Inflammatory macrophage treated with lipopolysaccharide for 4 hours (primary cell): Measurements from ENCODE around the gene NES.

Source experiments
- DNase-seq: peaks from one replicate; pipeline ENCODE4 v3.0.0-alpha.2; 2020

The NES gene

DNA sequence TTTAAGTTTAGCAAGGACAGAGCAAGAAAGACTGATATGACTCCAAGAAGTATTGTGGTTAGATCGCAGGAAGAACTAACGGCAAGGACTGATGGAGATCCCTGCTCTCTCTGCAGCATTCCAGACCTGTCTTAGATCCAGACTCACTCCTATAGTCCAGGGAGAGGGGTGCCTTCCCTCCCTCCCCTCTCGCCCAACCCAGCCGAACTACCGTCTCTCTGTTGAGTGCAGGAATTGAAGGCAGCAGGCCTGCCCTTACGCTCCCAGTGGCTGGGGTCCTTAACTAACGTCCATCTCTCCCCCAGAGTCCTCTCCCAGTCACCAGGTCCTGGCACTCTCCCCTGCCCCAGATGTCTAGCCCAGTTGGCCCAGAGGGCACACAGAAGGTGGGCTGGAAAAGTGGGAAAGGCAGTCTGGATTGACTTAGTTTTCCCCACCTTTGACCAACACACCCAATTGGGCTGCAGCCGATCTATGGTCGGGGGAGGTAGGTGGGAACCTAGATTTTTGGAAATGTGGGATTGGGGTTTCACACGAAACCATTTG is 27.0 kb upstream of the NES start:
- no peak for DNase-seq

DNA sequence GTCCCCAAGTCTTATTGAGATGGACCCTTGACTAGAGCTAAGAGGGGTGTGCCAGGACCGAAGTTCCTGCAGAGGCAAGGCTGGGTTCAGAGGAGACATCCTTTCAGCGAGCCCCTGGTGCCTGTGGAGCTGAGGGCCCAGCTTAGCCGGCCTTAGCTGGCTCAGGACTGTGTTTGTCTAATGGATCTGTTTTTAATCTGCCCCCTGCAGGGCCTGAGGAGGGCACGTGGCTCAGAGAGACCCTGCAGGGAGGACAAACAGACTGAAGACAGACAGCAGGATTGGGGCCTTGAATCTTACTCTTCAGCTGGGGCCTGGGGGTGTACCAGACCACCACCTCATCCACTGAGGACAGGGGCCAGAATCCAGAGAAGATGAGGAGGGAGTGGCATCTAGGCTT is 26.5 kb upstream of the NES start:
- no peak for DNase-seq

DNA sequence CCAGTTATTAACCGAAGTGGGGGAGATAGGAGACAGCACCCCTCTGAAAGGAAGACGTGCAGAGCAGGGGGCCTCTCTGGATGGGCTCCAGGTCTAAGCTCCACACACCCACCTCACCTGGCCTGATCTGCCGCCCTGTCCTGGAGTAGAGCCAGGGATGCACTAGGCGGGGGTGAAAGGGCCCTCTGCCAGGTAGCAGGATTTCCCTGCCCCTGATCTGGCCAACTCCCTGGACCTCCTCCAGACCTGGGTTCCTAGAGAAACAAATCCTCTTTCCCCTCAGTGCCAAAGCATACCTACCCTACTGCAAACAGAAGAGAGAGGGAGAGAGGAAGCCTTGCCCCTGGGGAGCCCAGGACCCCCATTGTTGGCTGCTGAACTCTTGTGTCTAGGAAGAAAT is 26.1 kb upstream of the NES start:
- DNase-seq = no peak

DNA sequence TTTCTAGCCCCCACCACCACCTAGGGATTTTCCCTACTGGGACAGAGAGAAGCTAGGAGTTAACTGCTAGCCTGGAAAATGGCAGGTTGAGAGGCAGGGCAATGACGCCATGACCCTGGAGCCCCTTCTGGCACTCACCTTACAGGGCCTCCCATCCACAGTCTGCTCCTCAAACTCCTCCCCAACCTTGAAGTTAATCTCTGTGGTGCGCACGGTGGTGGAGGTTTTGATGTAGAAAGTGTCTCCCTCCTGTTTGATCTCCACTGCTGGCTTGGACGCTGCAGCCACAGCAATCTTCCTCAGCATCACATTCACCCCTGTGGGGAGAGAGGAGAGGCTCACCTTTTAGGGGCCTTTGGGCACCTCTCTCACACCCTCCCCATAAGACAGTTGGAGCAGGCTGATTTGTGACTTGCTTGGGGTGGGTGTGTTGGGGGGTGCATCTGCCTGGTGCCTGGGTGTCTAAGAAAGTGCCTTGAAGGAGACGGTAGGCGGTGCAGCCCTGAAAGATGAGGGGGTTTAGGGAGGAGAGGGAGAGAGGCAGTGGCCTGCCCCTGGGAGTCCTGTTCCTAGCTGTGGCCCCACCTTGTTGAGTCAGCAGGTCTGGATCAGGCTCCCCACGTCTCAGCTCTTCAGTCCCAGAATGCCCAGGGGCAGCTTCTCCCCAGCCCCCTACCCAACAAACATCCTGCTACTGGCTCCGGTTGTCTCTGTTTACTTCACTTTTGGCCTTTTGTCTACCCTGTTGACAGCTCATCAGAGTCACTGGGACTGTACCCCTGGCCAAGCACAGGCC is 23.7 kb upstream of the NES start:
- DNase-seq = no peak

DNA sequence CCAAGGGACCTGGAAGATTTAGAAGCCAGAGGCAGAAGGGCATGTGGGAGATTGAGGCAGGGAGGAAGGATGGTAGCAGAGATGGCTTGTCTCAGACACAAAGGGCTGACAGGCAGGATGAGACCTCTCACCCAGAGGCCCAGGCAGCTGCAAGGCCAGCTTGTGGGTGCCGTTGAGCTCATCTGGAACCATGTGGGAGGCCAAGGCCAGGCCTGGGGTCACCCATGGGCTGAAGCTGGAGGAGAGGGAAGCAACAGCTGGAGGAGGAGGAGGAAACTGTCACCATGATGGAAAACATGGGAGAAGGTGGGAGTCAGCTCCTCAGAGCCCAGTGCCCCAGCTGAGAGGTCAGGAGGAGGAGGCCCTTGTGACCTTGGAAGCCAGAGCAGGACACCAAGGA is 21.8 kb upstream of the NES start:
- peak; percentile 27 for DNase-seq

DNA sequence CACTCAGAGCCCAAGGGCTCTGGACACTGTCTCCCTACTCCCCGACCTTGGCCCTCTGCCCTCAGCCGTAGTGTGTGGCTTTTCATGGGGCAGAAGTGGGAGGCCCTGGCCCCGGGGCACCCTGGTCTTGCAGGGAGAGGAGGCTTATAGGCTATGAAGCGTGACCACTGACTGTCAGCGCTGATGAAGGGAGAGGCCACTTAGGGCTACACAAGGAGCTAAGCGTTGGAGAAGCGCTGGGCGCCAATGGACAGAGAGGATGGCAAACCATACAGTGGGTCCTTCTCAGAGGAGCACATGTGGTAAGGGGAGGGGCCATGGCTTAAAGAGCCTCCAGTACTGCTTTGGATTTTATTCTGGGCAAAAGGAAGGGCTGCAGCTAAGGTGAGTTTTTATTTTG is 20.3 kb upstream of the NES start:
- DNase-seq = no peak

DNA sequence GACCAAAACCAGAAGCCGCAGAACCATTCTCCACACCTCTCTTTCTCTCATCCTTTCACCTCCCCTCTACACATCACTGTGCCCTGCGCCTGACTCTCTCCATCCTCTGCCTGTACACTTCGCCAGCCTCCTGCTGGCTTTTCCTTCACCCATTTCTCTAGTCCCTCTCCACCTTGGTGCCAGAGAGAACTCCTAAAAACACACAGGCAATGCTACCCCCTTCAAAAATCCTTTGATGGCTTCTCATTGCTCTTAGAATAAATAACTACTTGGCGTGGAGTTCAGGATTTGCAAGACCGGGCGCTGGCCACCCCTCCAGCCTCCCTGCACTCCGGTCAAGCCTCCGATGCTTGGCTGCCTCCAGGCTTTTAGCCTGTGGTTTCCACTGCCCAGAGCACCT is 19.5 kb upstream of the NES start:
- no peak for DNase-seq

DNA sequence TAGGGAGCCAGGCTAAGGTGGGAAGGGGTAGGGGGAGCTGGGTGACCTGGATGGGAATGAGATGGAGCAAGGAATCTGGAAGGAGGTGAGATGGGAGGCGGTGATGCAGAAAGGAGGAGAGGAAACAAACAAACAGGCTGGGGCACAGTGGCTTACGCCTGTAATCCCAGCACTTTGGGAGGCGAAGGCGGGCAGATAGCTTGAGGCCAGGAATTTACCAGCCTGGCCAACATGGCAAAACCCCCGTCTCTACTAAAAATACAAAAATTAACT is 17.4 kb upstream of the NES start:
- no peak for DNase-seq

DNA sequence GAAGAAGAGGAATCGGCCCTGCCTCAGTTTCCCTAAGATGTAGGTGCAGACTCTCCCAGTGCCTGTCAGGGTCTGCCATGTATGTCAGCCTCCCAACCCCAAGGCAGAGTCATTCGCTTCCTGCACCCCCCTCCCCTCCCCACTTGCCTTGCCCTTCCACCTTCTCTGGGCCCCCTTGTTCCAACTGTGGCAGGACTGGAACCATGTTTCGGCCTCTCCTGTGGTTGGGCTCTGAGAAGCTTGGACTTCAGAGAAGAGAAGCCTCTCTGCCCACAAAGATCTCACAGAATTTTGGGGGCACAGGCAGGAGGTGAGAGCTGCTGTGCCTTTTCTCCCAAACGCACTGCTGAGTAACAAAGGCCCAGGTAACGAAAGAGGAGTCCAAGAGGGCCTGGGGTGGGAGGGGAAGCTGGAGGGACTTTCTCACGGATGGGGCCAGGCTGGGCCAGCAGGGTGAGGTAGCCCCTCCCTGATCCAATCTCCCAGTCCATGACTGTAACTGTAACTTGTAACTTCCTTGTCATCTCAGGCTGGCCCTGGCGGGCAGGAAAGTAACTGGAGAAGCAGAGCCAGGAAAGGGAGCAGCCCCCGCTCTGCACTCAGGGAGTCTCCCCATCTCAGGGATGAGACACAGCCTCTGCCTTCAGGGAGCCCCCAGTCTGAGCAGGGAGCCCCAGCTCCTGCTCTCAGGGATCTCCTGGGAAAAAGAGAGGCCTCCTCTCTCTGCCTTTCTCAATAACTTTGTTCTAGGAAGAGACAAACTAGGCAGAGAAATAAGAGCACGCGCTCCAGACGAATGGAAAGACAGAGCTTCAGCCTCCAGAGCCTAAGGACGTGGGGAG is 16.9 kb upstream of the NES start:
- peak; percentile 22 for DNase-seq

DNA sequence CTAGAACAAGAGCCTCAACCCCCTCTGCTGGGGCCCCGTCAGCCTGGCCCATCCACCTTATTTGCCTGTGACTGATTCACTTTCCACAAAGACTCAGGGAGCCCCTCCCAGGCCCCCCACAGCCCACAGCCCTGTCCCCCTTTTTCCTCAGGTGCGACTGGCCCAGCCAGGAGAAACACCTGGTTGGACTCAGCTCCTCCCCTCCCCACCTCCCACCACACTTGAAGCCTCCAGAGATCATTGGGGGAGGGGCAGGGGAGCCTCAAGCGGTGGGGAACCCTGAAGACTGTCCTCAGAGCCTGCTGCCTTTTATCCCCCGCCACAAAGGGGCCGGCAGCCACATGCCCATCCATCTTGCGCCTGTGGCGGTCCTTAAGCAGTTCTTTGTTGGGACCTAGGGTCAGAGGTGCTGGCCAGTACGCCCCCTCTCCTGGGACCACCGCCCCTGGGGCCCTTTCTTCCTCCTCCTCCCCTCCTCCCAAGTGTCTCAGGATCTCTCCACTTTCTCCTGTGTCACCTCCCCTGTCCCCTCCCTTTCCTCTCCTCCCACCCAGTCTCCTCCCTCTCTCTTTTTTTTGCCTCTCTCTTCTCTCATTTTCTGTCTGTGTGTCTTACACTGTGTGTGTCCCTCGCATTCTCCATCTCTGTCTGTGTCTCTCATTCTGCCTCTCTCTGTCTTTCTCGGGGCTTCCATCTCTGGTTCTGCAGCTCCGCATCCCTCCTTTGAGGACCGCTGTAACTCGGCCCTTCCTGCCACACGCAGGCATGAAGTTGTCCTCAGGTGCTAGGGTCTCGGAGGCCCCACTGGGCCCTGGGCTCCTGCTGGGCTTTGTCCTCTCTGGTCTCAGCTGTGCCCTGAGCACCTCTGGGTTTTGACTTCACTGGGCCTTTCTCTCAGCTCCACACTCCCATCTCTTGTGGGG is 16.0 kb upstream of the NES start:
- DNase-seq = no peak

DNA sequence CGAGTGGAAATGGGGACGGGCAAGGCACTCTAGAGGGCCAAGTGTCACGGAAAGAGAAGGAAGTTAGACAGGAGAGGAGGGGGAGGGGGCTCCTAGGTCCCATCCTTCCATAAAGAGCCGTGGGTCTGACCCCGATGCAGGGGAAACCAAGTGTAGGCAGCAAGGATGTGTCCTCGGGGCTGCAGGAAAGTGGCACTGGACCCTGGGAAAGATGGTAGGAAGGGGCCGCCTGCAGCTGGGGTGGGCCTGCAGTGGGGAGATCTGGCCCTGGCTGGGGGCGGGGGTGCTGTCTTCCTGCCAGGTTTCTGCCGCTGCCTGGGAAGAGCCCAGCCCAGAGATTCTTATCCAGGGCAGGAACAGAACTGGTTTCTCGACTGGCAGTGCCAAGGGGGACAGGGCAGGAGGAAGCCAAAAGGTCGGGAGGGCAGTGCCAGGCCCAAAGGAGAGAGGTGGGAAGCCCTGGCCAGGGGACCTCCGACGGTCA is 15.3 kb upstream of the NES start:
- no peak for DNase-seq

DNA sequence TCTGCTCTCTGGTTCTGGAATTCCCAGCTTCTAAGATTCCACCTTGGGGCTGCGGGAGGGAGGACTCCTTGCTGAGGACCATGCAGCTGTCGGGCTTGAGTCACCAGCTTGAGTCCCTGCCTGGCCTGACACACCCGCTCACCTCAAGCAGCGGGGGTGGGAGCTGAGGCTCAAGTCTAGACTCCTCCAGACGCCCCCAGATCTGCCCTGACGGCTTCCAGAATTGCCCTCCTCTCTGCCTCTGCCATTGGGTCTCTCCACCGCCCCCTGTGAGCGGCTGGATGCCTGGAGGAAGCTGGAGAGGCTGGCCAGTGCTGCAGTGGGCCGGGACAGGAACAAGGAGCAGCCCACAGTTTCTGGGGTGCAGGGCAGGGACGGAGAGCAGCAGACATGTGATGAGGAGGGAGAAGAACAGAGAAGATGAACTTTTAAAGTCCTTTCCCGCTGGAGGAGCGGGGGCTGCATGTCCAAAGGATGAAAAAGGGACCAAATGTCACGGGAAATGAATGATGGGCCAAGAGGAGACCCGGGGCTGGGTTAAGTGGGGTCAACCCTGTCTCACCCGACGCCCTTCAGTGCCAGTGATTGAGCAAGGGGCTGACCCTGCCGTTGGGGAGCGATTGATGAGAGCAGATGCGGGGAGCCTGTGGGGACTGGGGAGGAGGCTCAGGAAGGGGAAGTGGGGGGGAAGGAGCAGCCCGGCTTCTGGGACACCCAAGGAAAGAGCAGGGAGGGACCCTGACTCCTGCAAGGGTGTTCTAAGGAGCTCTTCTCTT is 14.6 kb upstream of the NES start:
- DNase-seq = peak; percentile 53

DNA sequence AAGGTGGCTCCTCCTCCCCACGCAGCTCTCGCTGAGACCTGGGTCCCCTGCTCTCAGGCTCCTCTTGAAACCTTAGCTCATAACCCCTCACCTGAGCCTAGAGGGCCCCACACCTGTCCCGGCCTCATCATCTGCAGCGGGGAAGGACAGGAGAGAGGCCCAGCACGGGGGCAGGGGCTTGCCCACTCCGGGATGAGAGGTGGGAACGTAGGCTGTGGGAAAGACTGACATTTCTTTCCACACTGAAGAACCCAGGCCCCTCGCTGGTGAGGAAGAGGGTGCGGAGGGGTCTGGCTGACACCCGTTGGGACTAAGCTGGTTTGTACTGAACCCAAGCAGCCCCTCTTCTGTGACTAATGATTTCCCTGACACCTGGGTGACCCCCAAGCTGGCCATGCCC is 14.0 kb upstream of the NES start:
- no peak for DNase-seq

DNA sequence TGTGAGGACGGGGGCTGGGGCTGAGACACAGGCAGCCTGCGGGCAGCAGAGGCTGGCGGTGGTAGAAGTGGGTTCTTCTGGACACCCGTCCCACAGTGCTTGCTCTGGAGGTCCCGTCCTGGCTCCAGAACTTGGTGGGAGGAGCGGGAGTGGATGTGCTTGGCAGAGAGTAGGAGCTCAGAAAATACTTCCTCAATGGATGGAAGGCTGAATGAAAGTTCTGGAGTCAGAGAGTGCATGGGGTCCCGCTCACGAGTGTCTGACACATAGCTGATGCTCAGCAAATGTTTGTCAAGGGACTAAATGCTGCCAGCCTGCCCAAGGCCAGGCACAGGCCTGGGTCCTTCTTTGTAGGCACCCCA is 13.4 kb upstream of the NES start:
- DNase-seq = peak; percentile 49

DNA sequence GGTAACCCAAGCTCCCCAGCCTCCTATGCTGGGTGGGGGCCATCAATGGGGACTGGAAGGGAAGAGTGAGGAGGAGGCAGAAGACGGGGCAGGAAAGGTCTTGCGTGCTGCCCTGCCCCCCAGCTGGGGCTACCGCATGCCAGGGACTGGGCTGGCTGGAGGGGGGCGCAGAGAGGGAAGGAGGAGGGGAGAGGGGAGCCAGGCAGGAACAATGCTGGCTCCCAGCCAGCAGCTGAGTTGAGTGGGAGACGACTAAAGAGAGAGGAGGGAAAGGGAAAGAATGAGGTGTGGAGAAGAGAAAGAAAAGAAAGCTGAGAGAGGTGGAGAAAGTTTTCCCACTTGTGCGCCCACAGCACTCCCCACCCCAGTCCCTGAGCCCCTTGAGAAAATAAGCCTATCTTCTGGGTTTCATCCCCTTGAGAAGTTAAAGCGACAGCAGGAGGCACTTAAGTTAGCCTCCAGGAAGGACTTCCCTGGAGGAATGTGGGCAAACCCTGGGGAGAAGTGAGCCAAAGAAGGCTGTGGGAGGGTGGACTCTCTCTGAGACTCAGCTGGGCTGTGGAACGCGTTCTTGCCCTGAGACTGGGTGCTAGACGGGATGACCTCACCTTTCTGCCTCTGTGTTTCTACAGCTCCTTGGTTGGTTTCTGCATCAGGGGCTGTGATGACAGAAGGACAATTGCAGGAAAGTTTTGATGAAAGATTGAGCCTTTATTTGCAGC is 12.9 kb upstream of the NES start:
- DNase-seq = peak; percentile 65

DNA sequence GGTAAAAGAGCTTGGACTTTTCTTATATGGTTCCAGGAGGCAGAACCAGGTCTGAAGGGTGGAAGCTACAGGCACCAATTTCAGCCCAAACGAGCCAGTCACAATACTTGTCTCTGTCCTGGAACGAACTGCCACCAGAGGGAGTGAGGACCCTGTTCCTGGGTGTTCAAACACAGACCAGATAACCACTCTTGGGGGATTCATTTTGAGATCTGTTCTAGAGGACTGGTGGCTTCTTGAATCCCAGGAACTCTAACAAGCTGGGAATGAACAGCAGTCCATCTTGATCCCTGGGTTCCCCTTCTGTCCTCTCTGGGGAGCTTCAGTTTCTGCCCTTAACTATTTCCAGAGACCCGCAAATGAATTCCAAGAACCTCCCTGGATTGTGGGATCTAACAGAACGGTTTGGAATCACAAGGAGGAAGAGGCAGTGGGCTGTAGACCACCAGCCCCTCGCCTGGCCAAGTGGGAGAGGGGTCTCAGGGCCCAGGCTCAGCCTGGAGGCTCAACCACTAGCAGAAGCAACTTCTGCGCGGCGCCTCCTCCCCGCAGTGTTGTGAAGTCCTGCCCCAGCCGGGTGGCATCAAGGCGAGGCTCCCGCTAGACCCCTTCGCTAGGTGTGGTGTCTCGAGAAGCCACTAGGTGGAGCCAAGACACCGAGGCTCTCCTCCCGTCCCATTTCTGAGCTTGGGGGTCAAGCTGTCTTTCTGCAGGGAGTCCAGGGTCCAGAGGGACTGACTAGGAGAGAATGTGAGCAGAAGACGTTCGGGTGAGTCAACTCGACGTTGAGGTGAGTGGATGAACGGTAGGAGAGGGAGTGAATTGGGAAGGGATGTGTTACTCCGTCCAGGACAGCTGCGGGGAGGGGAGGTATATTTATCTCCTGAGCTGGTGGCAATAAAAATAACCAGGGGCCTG is 12.1 kb upstream of the NES start:
- DNase-seq = peak; percentile 74

DNA sequence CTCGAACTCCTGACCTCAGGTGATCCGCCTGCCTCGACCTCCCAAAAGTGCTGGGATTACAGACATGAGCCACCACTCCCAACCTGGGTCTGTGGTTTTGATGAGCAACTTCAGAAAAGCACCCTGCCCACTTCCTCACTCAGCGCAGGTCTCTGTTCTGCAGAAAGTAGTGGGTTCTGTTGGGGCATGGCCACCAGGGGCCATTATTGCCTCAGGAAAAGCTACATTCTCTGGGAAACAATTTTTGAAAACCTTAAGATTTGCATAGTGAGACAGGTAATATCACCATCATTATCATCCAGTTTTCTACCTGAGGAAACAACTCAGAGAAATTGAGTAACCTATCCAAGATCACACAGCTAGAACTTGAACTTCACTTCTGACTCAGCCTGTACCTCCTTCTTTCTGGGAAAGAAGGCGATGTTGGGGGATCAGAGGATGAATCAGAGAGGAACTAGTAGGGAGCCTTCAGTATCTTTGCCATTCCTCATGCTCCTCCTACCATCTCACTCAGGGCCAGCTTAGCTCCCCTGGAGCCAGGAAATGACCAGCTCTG is 7.1 kb upstream of the NES start:
- DNase-seq = no peak

DNA sequence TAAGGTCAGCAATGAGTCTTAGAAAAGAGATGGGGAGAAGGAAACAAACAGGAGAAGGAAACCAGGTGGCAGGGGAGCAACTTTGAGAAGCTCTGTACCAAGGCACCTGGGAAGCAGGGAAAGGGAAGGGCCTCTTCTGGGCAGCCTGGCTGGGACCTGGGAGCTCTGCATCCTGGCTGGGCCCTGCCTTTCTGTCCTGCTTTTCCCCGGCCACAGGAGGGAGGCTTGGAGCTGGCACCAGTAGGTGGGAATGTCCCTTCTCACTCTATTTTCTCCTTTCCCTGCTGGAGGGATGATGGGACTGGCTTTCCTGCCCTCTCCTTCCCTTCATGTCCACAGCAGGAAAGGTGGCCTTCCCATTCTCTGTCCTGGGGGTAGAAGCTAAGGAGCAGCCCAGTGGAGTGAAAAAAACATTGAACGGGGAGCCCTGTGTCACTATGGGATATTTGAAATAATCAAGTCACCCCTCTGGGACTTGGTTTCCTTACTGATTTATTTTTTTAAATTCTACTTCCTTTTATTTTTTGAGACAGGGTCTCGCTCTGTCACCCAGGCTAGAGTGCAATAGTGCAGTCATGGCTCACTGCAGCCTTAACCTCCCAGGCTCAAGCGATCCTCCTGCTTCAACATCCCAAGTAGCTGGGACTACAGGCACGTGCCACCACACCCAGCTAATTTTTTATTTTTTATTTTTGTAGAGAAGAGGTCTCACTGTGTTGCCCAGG is 5.1 kb upstream of the NES start:
- DNase-seq = no peak

DNA sequence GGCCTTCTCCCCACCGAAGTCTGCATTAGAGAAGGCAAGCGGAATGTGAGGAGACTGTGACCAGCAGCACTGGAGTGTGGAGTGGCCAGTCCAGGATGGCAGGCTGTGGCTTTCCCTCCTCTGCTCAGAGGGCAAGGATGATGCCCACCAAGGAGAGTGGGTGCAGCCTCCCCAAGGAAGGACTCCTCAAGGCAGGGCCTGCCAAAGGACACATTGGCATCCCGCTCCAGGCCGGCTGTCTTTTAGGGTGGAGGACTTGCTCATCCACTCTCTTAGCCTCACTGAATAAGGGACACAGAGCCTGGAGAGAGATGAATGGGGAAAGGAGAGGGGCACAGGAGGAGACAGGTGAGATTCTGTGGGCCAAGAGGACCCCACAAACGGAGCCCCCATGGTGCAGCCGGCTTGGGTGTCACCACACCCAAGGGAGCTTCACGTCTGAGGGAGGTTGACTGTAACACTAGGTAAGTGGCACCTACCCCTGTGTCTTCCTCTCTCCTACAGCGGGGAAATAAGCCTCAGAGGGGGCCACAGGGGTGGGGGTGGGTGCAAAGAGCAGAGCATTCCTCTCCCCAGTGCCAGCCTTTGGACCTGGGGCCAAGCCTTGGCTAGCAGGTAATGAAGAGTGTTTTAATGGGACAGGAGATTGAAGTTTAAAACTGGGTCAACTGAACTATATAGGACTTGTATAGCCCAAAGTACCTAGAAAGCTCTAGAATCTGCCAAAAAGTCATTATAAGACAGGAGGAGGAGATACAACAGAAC is 4.2 kb upstream of the NES start:
- no peak for DNase-seq
